ENCODE measurements around the gene TNFRSF12A.

Gene TNFRSF12A

GRCh38 chr16:3014971-3015370 is 5.2 kb upstream of the TNFRSF12A start:
- H3K4me2 ChIP-seq (ENCODE audit: low read length), result no peak overlapping the region
- H3K36me3 ChIP-seq (ENCODE audit: insufficient read depth, low read length), result no peaks in the 10 kb centered on the region
- H3K4me3 ChIP-seq (ENCODE audit: low read length), result no peak overlapping the region
- H3K4me1 ChIP-seq (ENCODE audit: control insufficient read depth, insufficient read depth, low read length), result peaks cover 3% of the 10 kb centered on the region
- H3K9ac ChIP-seq (ENCODE audit: low read depth, low read length), result no peak overlapping the region
- no peaks in the 10 kb centered on the region for H3K9me3 ChIP-seq (replicated peaks; ENCODE audit: low read length)
- peaks cover 33% of the 10 kb centered on the region for H3K27me3 ChIP-seq (ENCODE audit: control insufficient read depth, insufficient read depth, low read length)

GRCh38 chr16:3015865-3016521 is 4.2 kb upstream of the TNFRSF12A start:
- peaks cover 30% of the 10 kb centered on the region for H3K27me3 ChIP-seq (ENCODE audit: control insufficient read depth, insufficient read depth, low read length)
- peaks cover 3% of the 10 kb centered on the region for H3K4me1 ChIP-seq (ENCODE audit: control insufficient read depth, insufficient read depth, low read length)

GRCh38 chr16:3017344-3017743 is 2.8 kb upstream of the TNFRSF12A start:
- Histone ChIP-seq H3K4me2 (ENCODE audit: low read length) (no peak overlapping the region), H3K4me1 (ENCODE audit: control insufficient read depth, insufficient read depth, low read length) (peaks cover 6% of the 10 kb centered on the region), H3K27me3 (ENCODE audit: control insufficient read depth, insufficient read depth, low read length) (peaks cover 21% of the 10 kb centered on the region), H3K9me3 (replicated peaks; ENCODE audit: low read length) (no peaks in the 10 kb centered on the region), H3K4me3 (ENCODE audit: low read length) (no peak overlapping the region), H3K36me3 (ENCODE audit: insufficient read depth, low read length) (peaks cover 14% of the 10 kb centered on the region), H3K9ac (ENCODE audit: low read depth, low read length) (no peak overlapping the region)

More at GRCh38 chr16:3015865-3016521, 4.2 kb upstream of the TNFRSF12A start:
- H3K36me3 ChIP-seq (ENCODE audit: insufficient read depth, low read length), result peaks cover 4% of the 10 kb centered on the region
- no peak overlapping the region for H3K4me3 ChIP-seq (ENCODE audit: low read length)
- no peaks in the 10 kb centered on the region for H3K9me3 ChIP-seq (replicated peaks; ENCODE audit: low read length)
- no peak overlapping the region for H3K4me2 ChIP-seq (ENCODE audit: low read length)
- H3K9ac ChIP-seq (ENCODE audit: low read depth, low read length), result no peak overlapping the region

- H3K9ac ChIP-seq (ENCODE audit: low read depth, low read length), result no peak within 1 kb of the TSS
- H3K27me3 ChIP-seq (ENCODE audit: control insufficient read depth, insufficient read depth, low read length), result peaks cover 15% of the 10 kb centered on the region
- H3K4me1 ChIP-seq (ENCODE audit: control insufficient read depth, insufficient read depth, low read length), result peaks cover 12% of the 10 kb centered on the region
- no peak within 1 kb of the TSS for H3K4me2 ChIP-seq (ENCODE audit: low read length)
- H3K9me3 ChIP-seq (replicated peaks; ENCODE audit: low read length), result no peaks in the 10 kb centered on the region
- peaks cover 20% of the 10 kb centered on the region for H3K36me3 ChIP-seq (ENCODE audit: insufficient read depth, low read length)
- H3K4me3 ChIP-seq (ENCODE audit: low read length), result no peak within 1 kb of the TSS
Observed at GRCh38 chr16:3017794-3018506, 2.2 kb upstream of the TNFRSF12A start, which contains the start of gene CLDN6. CLDN6 (minus strand) TSS chr16:3018183; CDS start chr16:3016021, 2,162 bp downstream.

- H3K4me2 ChIP-seq (ENCODE audit: low read length), result peak overlapping the region; percentile 96
- H3K4me1 ChIP-seq (ENCODE audit: control insufficient read depth, insufficient read depth, low read length), result peaks cover 21% of the 10 kb centered on the region
- H3K4me3 ChIP-seq (ENCODE audit: low read length), result peak overlapping the region; percentile 97
- no peaks in the 10 kb centered on the region for H3K27me3 ChIP-seq (ENCODE audit: control insufficient read depth, insufficient read depth, low read length)
- no peaks in the 10 kb centered on the region for H3K9me3 ChIP-seq (replicated peaks; ENCODE audit: low read length)
- peak overlapping the region; percentile 100 for H3K9ac ChIP-seq (ENCODE audit: low read depth, low read length)
- peaks cover 20% of the 10 kb centered on the region for H3K36me3 ChIP-seq (ENCODE audit: insufficient read depth, low read length)
Observed at GRCh38 chr16:3019594-3020246, 448 bp upstream of the TNFRSF12A start.

- Histone ChIP-seq H3K4me1 (ENCODE audit: control insufficient read depth, insufficient read depth, low read length) (peaks cover 21% of the 10 kb centered on the region), H3K4me3 (ENCODE audit: low read length) (peak overlapping the region; percentile 97), H3K36me3 (ENCODE audit: insufficient read depth, low read length) (peaks cover 20% of the 10 kb centered on the region), H3K27me3 (ENCODE audit: control insufficient read depth, insufficient read depth, low read length) (no peaks in the 10 kb centered on the region), H3K9me3 (replicated peaks; ENCODE audit: low read length) (no peaks in the 10 kb centered on the region), H3K4me2 (ENCODE audit: low read length) (peak overlapping the region; percentile 96), H3K9ac (ENCODE audit: low read depth, low read length) (peak overlapping the region; percentile 100)
Observed at GRCh38 chr16:3020604-3021448, 658 bp downstream of the TNFRSF12A start.

GRCh38 chr16:3021449-3022207 is 1.5 kb downstream of the TNFRSF12A start:
- peak overlapping the region; percentile 97 for H3K4me3 ChIP-seq (ENCODE audit: low read length)
- H3K9me3 ChIP-seq (replicated peaks; ENCODE audit: low read length), result no peaks in the 10 kb centered on the region
- H3K4me2 ChIP-seq (ENCODE audit: low read length), result peak overlapping the region; percentile 96
- H3K27me3 ChIP-seq (ENCODE audit: control insufficient read depth, insufficient read depth, low read length), result no peaks in the 10 kb centered on the region
- peak overlapping the region; percentile 100 for H3K9ac ChIP-seq (ENCODE audit: low read depth, low read length)
- peaks cover 21% of the 10 kb centered on the region for H3K4me1 ChIP-seq (ENCODE audit: control insufficient read depth, insufficient read depth, low read length)
- H3K36me3 ChIP-seq (ENCODE audit: insufficient read depth, low read length), result peaks cover 26% of the 10 kb centered on the region

- Histone ChIP-seq H3K4me1 (ENCODE audit: control insufficient read depth, insufficient read depth, low read length) (peaks cover 21% of the 10 kb centered on the region), H3K27me3 (ENCODE audit: control insufficient read depth, insufficient read depth, low read length) (no peaks in the 10 kb centered on the region), H3K4me2 (ENCODE audit: low read length) (peak overlapping the region; percentile 96), H3K4me3 (ENCODE audit: low read length) (peak overlapping the region; percentile 97), H3K9me3 (replicated peaks; ENCODE audit: low read length) (no peaks in the 10 kb centered on the region), H3K36me3 (ENCODE audit: insufficient read depth, low read length) (peaks cover 29% of the 10 kb centered on the region), H3K9ac (ENCODE audit: low read depth, low read length) (peak overlapping the region; percentile 100)
Observed at GRCh38 chr16:3022208-3022683, 2.1 kb downstream of the TNFRSF12A start.

GRCh38 chr16:3022684-3023414 is 2.7 kb downstream of the TNFRSF12A start:
- Histone ChIP-seq H3K36me3 (ENCODE audit: insufficient read depth, low read length) (peaks cover 29% of the 10 kb centered on the region), H3K9me3 (replicated peaks; ENCODE audit: low read length) (no peaks in the 10 kb centered on the region), H3K27me3 (ENCODE audit: control insufficient read depth, insufficient read depth, low read length) (no peaks in the 10 kb centered on the region), H3K4me2 (ENCODE audit: low read length) (peak overlapping the region; percentile 96), H3K4me3 (ENCODE audit: low read length) (peak overlapping the region; percentile 97), H3K9ac (ENCODE audit: low read depth, low read length) (peak overlapping the region; percentile 100), H3K4me1 (ENCODE audit: control insufficient read depth, insufficient read depth, low read length) (peaks cover 21% of the 10 kb centered on the region)

- H3K4me1 ChIP-seq (ENCODE audit: control insufficient read depth, insufficient read depth, low read length), result peaks cover 21% of the 10 kb centered on the region
Observed at GRCh38 chr16:3023415-3023668, 3.2 kb downstream of the TNFRSF12A start.

More at GRCh38 chr16:3023415-3023668, 3.2 kb downstream of the TNFRSF12A start:
- peaks cover 29% of the 10 kb centered on the region for H3K36me3 ChIP-seq (ENCODE audit: insufficient read depth, low read length)
- peak overlapping the region; percentile 97 for H3K4me3 ChIP-seq (ENCODE audit: low read length)
- H3K27me3 ChIP-seq (ENCODE audit: control insufficient read depth, insufficient read depth, low read length), result no peaks in the 10 kb centered on the region
- no peaks in the 10 kb centered on the region for H3K9me3 ChIP-seq (replicated peaks; ENCODE audit: low read length)
- H3K9ac ChIP-seq (ENCODE audit: low read depth, low read length), result peak overlapping the region; percentile 100
- H3K4me2 ChIP-seq (ENCODE audit: low read length), result peak overlapping the region; percentile 96

Data from skeletal muscle satellite cell (primary cell).